SH-SY5Y (cell line): ENCODE results near the gene MYH7B.

ENCODE experiments used
- GATA2 ChIP-seq: IDR thresholded peaks from 2 replicates; pipeline ENCODE4 v1.6.1; 2011; ENCODE audit warnings: mild to moderate bottlenecking, low read depth, low read length
- GATA3 ChIP-seq: IDR thresholded peaks from 2 replicates; pipeline ENCODE4 v1.6.1; 2011; ENCODE audit warnings: low read depth, mild to moderate bottlenecking, low read length, moderate library complexity

The MYH7B gene

GRCh38 chr20:35000922-35001595, 45.4 kb downstream of the MYH7B start:
- TF ChIP-seq GATA2 (no peak), GATA3 (no peak)

DNA sequence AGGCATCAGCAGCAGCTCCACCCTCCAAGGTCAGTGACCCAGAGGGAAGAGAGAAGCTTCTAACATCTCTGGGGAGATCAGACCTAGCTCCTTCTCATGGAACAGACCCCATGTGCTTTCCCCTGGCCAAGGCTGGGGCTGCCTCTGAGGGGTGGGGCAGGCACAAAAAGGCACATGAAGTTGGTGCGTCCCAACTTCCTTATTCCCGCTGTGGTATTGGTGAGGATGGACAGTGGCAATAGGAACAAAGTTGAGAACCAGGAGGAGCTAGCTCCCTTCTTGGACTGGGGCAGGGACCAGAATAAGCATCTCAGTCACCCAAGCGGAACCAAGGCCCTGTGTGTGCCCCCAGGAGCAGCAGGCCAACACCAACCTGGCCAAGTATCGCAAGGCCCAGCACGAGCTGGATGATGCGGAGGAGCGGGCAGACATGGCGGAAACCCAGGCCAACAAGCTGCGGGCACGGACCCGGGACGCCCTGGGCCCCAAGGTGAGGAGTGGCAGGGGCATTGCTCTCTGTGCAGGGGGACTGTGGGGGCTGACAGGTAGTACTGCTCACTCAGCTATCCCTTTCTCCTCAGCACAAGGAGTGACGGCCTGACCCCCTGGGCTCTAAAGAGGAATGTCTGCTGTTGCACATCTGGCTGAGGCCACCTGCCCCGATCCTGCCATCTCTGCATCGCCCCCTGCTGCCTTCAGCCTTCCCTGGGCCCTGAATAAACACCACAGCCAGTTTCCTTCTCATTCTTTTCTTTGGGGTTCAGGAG, 46.1 kb downstream of the MYH7B start:
- TF ChIP-seq GATA3 (no peak), GATA2 (no peak)

- TF ChIP-seq GATA2 = no peak
- no peak for TF ChIP-seq GATA3
These were observed 47.0 kb downstream of the MYH7B start for GRCh38 chr20:35002426-35003210.

- TF ChIP-seq GATA3 = no peak
These were observed 47.8 kb downstream of the MYH7B start for GRCh38 chr20:35003211-35004031.

GRCh38 chr20:35004051-35004725, 48.5 kb downstream of the MYH7B start:
- no peak for TF ChIP-seq GATA2
- TF ChIP-seq GATA3 = no peak

- TF ChIP-seq GATA2 = no peak
- TF ChIP-seq GATA3 = no peak
These were observed 49.2 kb downstream of the MYH7B start for GRCh38 chr20:35004749-35005462.
